ENCODE data around the gene ZFP90. TPM values are rescaled to one million over a fixed set of nuclear protein-coding genes. Genes with fewer than 3 reads are reported as not detected.

ZFP90 gene
- total RNA-seq, 3 donors from 2014 or later, result 35.7 to 40.6 (median 40.3) TPM

DNA sequence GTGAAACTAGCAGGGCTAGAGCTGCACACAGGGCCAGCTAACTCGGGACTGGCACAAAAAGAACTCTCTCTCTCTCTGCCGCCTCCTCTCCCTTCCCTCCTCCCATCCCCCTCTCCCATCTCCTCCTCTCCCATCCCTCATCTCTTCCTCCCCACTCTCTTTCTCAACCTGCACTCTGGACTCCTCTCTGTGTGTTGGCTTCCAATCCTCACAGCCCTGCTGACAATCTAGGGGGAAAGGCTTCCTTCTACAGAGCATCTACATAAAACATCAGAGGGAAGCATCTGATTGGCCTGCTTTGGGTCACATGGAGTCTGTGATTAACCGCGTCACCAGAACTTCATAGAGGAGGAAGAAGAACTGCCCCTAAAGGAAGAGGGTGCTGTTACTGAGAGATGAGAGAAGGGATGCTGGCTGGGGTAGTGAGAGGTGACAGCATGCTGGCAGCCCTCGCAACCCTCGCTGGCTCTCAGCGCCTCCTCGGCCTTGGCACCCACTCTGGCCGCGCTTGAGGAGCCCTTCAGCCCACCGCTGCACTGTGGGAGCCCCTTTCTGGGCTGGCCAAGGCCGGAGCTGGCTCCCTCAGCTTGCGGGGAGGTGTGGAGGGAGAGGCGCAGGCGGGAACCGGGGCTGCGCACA, 12.8 kb upstream of the ZFP90 start:
- no peaks in the 10 kb centered on the region for H3K4me1 ChIP-seq
- intact Hi-C loops (cut with DNase I; ENCODE audit: low total_unique reads), result no loop called here
- H3K4me3 ChIP-seq, result no peak overlapping the region

DNA sequence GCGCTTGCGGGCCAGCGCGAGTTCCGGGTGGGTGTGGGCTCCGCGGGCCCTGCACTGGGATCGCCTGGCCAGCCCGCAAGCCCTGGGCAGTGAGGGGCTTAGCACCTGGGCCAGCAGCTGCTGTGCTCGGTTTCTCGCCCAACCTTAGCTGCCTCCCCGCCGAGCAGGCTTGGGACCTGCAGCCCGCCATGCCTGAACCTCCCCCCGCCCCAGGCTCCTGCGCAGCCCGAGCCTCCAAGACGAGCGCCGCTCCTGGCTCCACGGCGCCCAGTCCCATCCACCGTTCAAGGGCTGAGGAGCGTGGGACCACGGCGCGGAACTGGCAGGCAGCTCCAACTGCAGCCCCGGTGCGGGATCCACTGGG, 12.3 kb upstream of the ZFP90 start:
- TF ChIP-seq POLR2AphosphoS5 (IDR thresholded peaks at IDR 0.05), result no peak
- TF ChIP-seq, protein P1, sequence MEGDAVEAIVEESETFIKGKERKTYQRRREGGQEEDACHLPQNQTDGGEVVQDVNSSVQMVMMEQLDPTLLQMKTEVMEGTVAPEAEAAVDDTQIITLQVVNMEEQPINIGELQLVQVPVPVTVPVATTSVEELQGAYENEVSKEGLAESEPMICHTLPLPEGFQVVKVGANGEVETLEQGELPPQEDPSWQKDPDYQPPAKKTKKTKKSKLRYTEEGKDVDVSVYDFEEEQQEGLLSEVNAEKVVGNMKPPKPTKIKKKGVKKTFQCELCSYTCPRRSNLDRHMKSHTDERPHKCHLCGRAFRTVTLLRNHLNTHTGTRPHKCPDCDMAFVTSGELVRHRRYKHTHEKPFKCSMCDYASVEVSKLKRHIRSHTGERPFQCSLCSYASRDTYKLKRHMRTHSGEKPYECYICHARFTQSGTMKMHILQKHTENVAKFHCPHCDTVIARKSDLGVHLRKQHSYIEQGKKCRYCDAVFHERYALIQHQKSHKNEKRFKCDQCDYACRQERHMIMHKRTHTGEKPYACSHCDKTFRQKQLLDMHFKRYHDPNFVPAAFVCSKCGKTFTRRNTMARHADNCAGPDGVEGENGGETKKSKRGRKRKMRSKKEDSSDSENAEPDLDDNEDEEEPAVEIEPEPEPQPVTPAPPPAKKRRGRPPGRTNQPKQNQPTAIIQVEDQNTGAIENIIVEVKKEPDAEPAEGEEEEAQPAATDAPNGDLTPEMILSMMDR (IDR thresholded peaks at IDR 0.05), result no peak
- TF ChIP-seq POLR2A (IDR thresholded peaks at IDR 0.05), result no peak
- H3K4me3 ChIP-seq, result no peak overlapping the region
- no peak for DNase-seq (ENCODE audit: low spot score in 2 of 2)
- H3K36me3 ChIP-seq, result no peaks in the 10 kb centered on the region
- intact Hi-C loops (cut with DNase I; ENCODE audit: low total_unique reads), result no loop called here
- H3K4me1 ChIP-seq, result no peaks in the 10 kb centered on the region
- H3K27me3 ChIP-seq, result no peaks in the 10 kb centered on the region
- H3K9me3 ChIP-seq, result no peaks in the 10 kb centered on the region
- no peak overlapping the region for H3K27ac ChIP-seq

More for the DNA sequence above, 12.8 kb upstream of the ZFP90 start:
- H3K27ac ChIP-seq, result no peak overlapping the region
- H3K9me3 ChIP-seq, result no peaks in the 10 kb centered on the region
- TF ChIP-seq, protein P1 (IDR thresholded peaks at IDR 0.05), result no peak
- TF ChIP-seq POLR2AphosphoS5 (IDR thresholded peaks at IDR 0.05) (no peak), POLR2A (IDR thresholded peaks at IDR 0.05) (no peak)
- no peak for DNase-seq (ENCODE audit: low spot score in 2 of 2)
- no peaks in the 10 kb centered on the region for H3K27me3 ChIP-seq
- H3K36me3 ChIP-seq, result no peaks in the 10 kb centered on the region

DNA sequence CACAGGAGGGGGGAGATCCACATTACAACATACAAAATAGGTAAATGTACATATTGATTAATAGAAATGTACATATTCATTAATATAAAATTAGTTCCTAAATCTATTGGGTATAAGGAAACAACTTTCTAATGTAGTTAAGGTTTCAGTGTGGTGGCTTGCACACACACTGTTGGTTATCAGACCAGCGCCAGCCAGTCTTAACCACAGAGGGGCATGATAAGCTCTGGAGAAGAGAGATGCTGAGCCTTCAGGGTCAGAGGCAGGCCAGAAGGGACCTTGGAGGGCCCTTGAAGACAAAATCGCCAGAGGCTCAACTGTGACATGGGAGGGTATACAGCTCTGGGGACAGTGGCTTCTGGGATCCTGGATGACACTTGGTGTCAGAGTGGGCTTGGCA, 10.9 kb upstream of the ZFP90 start:
- intact Hi-C loops (cut with DNase I; ENCODE audit: low total_unique reads), result no loop called here
- H3K9me3 ChIP-seq, result no peaks in the 10 kb centered on the region
- no peaks in the 10 kb centered on the region for H3K36me3 ChIP-seq

DNA sequence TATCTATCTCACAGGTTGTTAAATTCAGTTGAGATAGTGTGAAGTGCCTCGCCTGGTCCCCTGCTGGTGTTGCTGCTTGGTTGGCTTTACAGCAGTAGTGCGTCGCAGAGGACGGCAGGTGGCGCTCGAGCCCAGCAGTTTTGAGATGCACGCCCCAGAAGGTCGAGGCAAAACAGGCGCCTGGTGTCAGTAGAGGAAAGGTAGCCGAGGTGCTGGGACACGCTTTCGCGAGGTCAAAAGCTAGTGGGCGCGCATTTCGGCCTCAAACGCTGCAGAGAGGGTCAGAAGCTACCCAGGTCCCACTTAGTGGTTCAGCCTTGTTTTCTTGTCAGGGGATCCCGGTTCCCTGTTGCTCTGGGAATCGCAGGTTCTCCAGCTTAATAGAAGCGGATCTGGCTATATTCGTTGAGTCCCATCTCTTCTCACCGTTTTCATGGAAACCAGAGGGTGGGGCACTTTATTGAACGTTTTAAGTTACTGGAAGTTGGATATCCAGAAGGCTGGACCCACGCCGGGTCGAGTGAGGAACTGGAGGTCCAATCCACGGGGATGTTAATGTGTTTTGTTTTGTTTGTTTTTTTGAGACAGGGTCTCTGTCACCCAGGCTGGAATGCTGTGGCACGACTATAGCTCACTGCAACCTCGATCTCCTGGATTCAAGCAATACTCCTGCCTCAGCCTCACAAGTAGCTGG, 10.3 kb upstream of the ZFP90 start:
- peak overlapping the region; percentile 22 to 54 for H3K27ac ChIP-seq
- intact Hi-C loops (cut with DNase I; ENCODE audit: low total_unique reads), result no loop called here

More for the DNA sequence above, 10.9 kb upstream of the ZFP90 start:
- TF ChIP-seq POLR2A (IDR thresholded peaks at IDR 0.05) (no peak), POLR2AphosphoS5 (IDR thresholded peaks at IDR 0.05) (no peak)
- TF ChIP-seq, protein P1 (IDR thresholded peaks at IDR 0.05), result no peak
- Histone ChIP-seq H3K27ac (no peak overlapping the region), H3K4me3 (no peak overlapping the region), H3K4me1 (no peaks in the 10 kb centered on the region), H3K27me3 (no peaks in the 10 kb centered on the region)
- no peak for DNase-seq (ENCODE audit: low spot score in 2 of 2)

DNA sequence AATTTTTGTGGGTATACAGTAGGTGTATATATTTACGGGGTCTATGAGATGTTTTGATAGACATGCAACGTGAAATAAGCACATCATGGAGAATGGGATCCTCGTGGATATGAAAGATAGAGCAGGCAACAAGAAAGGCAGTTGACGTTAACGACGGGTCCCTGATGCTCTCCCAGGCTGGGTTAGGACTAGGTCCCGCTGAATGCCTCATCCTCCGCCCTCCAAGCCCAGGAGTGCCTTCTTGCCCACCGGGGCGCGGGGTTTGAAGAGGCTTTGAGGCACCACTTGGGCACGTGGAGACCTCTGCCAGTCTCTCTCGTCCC, 9.5 kb upstream of the ZFP90 start:
- TF ChIP-seq, protein P1 (IDR thresholded peaks at IDR 0.05), result no peak
- TF ChIP-seq POLR2AphosphoS5 (IDR thresholded peaks at IDR 0.05) (no peak), POLR2A (IDR thresholded peaks at IDR 0.05) (no peak)
- DNase-seq (ENCODE audit: low spot score in 2 of 2), result no peak
- Histone ChIP-seq H3K27me3 (no peaks in the 10 kb centered on the region), H3K27ac (peak overlapping the region; percentile 66 to 71), H3K9me3 (no peaks in the 10 kb centered on the region), H3K36me3 (no peaks in the 10 kb centered on the region), H3K4me1 (no peaks in the 10 kb centered on the region), H3K4me3 (peak overlapping the region; percentile 68 to 97 (median 89))
- intact Hi-C loops (cut with DNase I; ENCODE audit: low total_unique reads), result no loop called here

More for the DNA sequence above, 10.3 kb upstream of the ZFP90 start:
- Histone ChIP-seq H3K4me3 (peak overlapping the region in 2 of 3 donors; percentile 42 to 59), H3K27me3 (no peaks in the 10 kb centered on the region), H3K4me1 (no peaks in the 10 kb centered on the region), H3K36me3 (no peaks in the 10 kb centered on the region), H3K9me3 (no peaks in the 10 kb centered on the region)
- TF ChIP-seq POLR2A (IDR thresholded peaks at IDR 0.05), result no peak
- peak in 2 of 3 donors; percentile 29 to 32 for TF ChIP-seq POLR2AphosphoS5 (IDR thresholded peaks at IDR 0.05)
- TF ChIP-seq, protein P1 (IDR thresholded peaks at IDR 0.05), result peak; percentile 95 to 97 (median 96)
- peak; percentile 81 to 90 for DNase-seq (ENCODE audit: low spot score in 2 of 2)
